Activated CD8-positive, alpha-beta memory T cell treated with anti-CD3 and anti-CD28 coated beads for 1 hour (primary cell): ENCODE data around the gene ATP6V1D.
"Not testable (repeated sequence)": the region's sequence is repeated elsewhere in the genome, so short reads cannot be mapped to it uniquely, and the experiment has no call there.

Source experiments
- DNase-seq, 2 donors: peaks; one replicate each; pipeline ENCODE4 v3.0.0-alpha.2; 2020; ENCODE audit warnings: low read depth in 1 of 2; ENCODE audit errors: extremely low read depth in 1 of 2

The ATP6V1D gene

GRCh38 chr14:67371247-67372148 lies 11.9 kb upstream of the ATP6V1D start:
- no peak for DNase-seq

GRCh38 chr14:67370830-67371229 lies 11.2 kb upstream of the ATP6V1D start:
- no peak for DNase-seq

DNA sequence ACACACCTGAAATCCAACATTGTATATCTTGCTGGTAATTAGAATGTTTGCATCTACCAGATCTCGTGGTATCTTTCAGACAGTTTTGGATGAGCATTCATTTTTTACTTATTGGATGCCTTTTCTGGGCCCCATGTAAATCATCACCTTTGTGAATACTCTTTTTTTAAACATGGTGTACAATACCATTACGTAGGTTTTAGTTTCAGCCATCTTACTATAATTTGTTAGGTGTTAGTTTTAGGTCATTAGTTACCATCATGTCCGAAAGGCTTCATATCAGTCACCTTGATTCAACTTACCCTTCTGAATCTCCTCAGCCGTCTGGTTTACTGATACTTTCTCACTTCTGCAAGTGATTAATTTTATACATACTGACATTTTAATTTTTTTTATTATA lies 5.9 kb upstream of the ATP6V1D start:
- DNase-seq = no peak

DNA sequence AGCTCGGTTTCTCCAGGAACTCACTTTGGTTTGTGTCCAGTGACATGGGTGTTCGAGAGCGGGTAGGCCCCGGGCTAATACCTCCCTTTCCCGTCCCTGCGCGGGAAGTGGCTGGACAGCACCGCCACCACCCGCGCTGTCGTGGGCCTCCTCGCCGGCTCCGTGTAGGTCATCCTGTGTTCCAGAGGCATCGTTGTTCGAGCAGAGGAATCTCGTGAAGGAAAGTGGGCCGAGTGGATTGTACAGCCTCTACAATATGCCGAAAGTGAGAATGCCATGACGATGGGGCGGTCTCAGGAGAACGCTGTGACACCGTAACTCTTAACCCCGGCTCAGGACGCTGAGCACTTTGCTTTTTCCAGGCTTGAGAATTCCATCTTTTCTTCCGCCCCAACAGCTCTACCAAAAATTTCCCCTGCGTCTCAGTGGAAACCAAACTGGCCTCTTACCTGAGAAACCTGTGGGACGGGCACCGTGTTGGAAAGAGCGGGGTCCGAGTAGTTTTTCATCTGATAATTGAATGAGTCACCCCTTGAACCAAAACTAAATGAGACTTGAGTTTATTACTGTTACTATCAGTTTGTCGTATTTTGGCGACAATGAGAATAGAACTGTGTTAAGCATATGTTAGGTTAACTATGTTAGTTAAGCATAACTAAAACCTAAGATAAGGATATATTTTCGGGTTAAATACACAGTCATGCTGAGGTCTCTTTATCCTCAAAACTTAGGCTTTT lies 1.0 kb upstream of the ATP6V1D start:
- no peak for DNase-seq

GRCh38 chr14:67358924-67359774 lies 455 bp downstream of the ATP6V1D start:
- DNase-seq = no peak

DNA sequence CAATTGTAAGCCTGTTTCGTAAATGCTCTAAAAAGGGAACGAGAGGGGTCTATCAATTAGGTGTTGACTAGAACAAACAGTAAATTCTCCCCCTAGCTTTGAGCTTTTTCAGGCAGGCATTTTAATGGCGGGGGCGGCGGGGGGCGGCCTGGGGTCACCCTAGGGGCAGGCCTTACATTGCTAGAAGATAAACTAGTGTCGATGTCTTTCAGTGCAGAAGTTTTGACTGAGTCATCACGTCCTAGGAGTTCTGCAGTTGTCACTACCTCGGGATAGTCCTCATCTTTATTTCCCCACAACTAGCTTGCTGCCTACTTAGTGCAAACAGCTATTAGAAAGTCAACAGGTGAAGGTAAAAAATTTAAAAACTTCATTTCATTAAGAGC lies 1.6 kb downstream of the ATP6V1D start:
- no peak for DNase-seq

GRCh38 chr14:67357186-67357968 lies 2.2 kb downstream of the ATP6V1D start:
- DNase-seq = no peak

DNA sequence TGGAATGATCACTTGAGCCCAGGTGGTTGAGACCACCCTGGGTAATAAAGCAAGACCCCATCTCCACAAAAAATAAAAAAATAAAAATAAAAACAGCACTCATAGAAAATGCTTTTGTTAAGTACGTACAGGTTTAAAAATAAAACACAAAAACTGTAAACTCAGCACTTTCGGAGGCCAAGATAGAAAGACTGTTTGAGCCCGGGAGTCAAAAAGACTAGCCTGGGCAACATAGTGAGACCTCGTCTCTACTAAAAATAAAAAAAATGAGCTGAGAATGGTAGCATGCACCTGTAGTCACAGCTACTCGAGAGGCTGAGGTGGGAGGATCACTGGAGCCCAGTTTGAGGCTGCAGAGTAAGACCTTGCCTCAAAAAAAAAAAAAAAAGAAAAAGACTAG lies 7.5 kb downstream of the ATP6V1D start:
- DNase-seq = no peak

GRCh38 chr14:67345583-67345982 lies 14.0 kb downstream of the ATP6V1D start:
- DNase-seq = no peak

DNA sequence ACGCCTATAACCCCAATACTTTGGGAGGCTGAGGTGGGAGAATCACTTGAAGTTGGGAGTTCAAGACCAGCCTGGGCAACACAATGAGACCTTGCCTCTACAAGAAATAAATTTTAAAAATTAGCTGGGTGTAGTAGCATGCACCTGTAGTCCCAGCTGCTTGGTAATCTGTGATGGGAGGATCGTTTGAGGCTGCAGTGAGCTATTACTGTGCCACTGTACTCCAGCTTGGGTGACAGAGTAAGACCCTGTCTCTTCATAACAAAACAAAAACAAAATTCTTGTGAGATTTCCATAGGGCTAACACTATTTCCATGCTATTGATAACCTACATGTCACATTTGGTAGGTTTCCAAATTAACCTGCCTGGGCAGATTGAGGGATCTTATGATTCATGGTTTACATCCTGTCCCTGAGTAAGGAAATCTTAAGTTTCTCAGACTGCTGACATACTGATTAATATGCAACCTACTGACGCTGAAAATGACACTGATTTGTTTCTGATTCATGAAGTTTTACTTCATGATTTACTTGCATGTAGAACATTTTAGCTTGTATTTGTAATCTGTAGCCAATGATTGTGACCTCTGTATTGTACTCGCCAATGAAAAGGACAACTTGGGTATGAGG lies 15.9 kb downstream of the ATP6V1D start:
- no peak for DNase-seq

- not testable (repeated sequence) for DNase-seq
Measured at GRCh38 chr14:67341231-67341630, 18.4 kb downstream of the ATP6V1D start.

DNA sequence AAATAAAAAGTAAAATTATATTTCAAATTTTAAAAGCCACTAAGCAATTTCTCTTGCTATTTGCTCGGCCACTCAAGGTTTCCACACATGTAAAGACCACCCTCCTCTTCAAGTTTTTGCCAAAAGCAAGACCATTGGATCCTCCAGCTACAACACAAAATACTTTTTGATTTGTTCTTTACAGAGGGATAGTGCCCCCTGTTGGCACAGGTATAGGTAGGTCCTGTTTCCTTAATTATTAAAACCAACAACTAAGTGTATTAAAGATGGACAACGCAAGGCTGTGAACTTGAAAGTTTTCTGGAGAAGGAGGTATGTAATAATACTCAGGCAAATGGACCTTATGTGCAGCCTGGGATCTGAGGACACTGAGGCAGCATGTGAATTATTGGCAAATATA lies 23.8 kb downstream of the ATP6V1D start:
- DNase-seq = no peak

- no peak for DNase-seq
Measured at GRCh38 chr14:67332468-67332867, 27.1 kb downstream of the ATP6V1D start.

- no peak for DNase-seq
Measured at GRCh38 chr14:67331368-67332125, 28.1 kb downstream of the ATP6V1D start.

- not testable (repeated sequence) for DNase-seq
Measured at GRCh38 chr14:67329666-67330065, 29.9 kb downstream of the ATP6V1D start.

- DNase-seq = no peak
Measured at GRCh38 chr14:67319142-67319541, 40.5 kb downstream of the ATP6V1D start.

DNA sequence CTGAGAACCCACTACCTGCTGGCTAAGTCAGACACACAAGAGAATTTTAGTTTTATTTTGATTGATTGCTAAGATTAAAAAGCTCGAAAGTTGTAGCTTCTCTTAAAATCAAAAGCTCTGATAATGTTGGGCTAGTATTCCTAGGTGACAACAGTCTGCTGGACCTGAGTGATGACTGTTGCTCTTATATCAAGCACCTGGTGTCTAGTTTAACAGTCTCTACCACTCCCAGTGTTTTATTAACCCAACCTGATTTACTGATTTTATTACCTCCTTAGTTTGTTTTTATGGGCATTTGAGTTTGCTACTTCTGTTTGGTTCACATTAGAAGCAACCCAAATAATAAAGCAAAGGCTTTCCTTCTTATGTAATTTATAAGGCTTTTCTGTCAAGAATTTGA lies 41.8 kb downstream of the ATP6V1D start:
- DNase-seq = no peak

DNA sequence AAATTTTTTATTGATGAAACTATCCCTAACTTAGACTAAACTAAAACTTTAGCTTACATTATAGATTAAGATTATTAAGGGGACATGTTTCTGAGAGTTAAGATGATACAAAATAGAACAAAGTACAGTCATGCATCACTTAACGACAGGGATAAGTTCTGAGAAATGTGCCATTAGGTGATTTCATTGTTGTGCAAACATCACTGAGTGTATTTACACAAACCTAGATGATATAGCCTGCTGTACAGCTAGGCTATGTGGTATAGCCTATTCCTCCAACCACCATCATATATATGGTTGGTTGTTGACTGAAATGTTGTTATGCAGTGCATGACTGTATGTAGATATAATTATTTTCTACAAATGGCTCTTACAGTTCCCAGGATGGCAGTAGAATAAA lies 46.5 kb downstream of the ATP6V1D start:
- DNase-seq = no peak

GRCh38 chr14:67311868-67312267 lies 47.7 kb downstream of the ATP6V1D start:
- no peak for DNase-seq
